K562 (cell line): ENCODE measurements around the gene TAF3. TPM values are rescaled to one million over a fixed set of nuclear protein-coding genes. Genes with fewer than 3 reads are reported as not detected.

ENCODE experiments used
- DMBX1 ChIP-seq: fragments of 250-450 bp; sonication (Bioruptor Pico); IDR thresholded peaks from 2 replicates; pipeline ENCODE4 v1.8.0; 2022; ENCODE audit warnings: inconsistent platforms, mild to moderate bottlenecking, moderate library complexity, borderline replicate concordance
- MCM3 ChIP-seq: fragments of 450-650 bp; IDR thresholded peaks from 2 replicates; pipeline ENCODE4 v1.6.1; 2016
- RFX7 ChIP-seq: fragments of 250-450 bp; sonication (Bioruptor Pico); IDR thresholded peaks from 2 replicates; pipeline ENCODE4 v1.5.1; 2021; ENCODE audit warnings: mild to moderate bottlenecking
- SMAD4 ChIP-seq: fragments of 250-450 bp; sonication (Bioruptor Pico); conservative IDR thresholded peaks from 2 replicates; pipeline ENCODE4 v1.8.0; 2021; ENCODE audit warnings: inconsistent platforms, mild to moderate bottlenecking, moderate library complexity
- ZNF274 ChIP-seq: IDR thresholded peaks from 2 replicates; pipeline ENCODE4 v1.6.1; 2011; ENCODE audit warnings: low read depth, mild to moderate bottlenecking, low read length, moderate library complexity, borderline replicate concordance
- ZNF75A ChIP-seq: fragments of 450-650 bp; formaldehyde crosslinking; IDR thresholded peaks from 2 replicates; pipeline ENCODE4 v1.4.0; 2020; ENCODE audit warnings: mild to moderate bottlenecking
- polyA plus RNA-seq, 8 experiments: library from polyadenylated mRNA; depleted of rRNA in 4 of 8; stranded (reverse) in 5 of 8; unstranded in 3 of 8; fragments of >200 nt; fragmentation: Nextera tagmentation in 2 of 8; fragmentation: Illumina TruSeq in 1 of 8; extraction: Ambion mirVana in 2 of 8; extraction: Trizol in 1 of 8; gene quantifications; 2 replicates each; pipeline versions ENCODE4 v1.2.1 to v1.2.3, GENCODE V29; 2011 to 2014; ENCODE audit warnings: inconsistent platforms in 1 of 8, missing spikeins in 1 of 8
- total RNA-seq, 7 experiments: library from RNA; depleted of rRNA in 6 of 7; stranded (reverse); fragments of >200 nt in 6 of 7; fragmentation: Illumina TruSeq in 2 of 7; extraction: Trizol in 2 of 7; gene quantifications; 2 replicates each; pipeline versions ENCODE4 v1.2.1 to v1.2.3, GENCODE V29; 2011 to 2021; ENCODE audit warnings: low replicate concordance in 1 of 7
- TF ChIP-seq, protein P1 (sequence below): fragments of 200-600 bp; sonication (generic); IDR thresholded peaks from one replicate; pipeline ENCODE4 v1.6.1; 2012; ENCODE audit warnings: mild to moderate bottlenecking, low read depth, low read length, inconsistent platforms
- TF ChIP-seq, protein P2 (sequence below): fragments of 450-650 bp; formaldehyde crosslinking; IDR thresholded peaks from 2 replicates; pipeline ENCODE4 v1.4.0; 2022; ENCODE audit warnings: missing genetic modification characterization
- TF ChIP-seq, protein P3 (sequence below), 3 experiments: IDR thresholded peaks in 2 of 3; conservative IDR thresholded peaks in 1 of 3; 2 replicates each; pipeline ENCODE4 v1.5.1; 2011 to 2012; ENCODE audit warnings: low read length in 3 of 3, mild to moderate bottlenecking in 3 of 3, control low read depth in 2 of 3, improper control_type of control experiment in 1 of 3, inconsistent platforms in 1 of 3, low read depth in 1 of 3, mixed read lengths in 1 of 3, moderate library complexity in 1 of 3; ENCODE audit not compliant: insufficient read depth in 2 of 3
- TF ChIP-seq, protein P4 (sequence below): sonication (generic); formaldehyde crosslinking; IDR thresholded peaks from 2 replicates; pipeline ENCODE4 v1.8.1; 2023; ENCODE audit warnings: mild to moderate bottlenecking, missing genetic modification reagents, moderate library complexity

TAF3 gene
- total and polyA plus RNA-seq, 9 of the 15 experiments (the other 6 are each of a cell fraction or from before 2014, with no cell fraction given) = 1.5 to 9.9 (median 4.1) TPM

DNA sequence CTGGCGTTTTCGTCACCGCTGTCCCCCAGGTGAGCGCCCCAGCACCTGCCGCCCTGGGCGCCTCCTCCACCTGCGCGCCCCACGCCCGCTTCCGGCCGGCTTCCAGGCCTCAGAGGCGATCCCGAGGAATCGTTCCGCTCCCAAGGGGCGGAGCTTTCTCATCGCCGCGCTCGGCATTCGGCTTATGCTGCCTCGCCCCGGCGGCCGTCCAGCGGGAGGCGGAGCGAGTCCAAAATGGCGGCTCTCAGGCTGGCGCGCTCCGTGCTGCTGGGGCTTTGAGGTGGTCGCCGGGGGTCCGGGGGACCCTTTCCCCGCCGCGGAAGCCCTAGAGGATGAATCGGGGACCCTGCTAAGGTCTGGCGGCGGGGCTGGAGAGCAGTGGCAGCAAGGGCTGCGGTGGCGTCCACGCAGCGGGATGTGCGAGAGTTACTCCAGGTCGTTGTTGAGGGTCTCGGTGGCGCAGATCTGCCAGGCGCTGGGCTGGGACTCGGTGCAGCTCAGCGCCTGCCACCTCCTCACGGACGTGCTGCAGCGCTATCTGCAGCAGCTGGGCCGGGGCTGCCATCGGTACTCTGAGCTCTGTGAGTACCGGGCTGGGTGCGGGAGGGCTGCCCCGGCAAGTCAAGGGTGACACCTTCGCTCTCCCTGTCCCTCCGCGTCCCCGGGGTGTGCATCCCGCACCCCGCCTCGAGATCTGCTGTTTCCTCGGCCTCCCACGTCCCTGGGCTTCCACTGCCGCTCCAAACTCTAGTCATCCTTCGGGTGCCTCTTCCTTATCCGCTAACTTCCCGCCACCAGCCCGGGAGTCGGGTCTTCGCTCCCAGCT, at the start of gene TAF3 (continued):
- TF ChIP-seq, protein P1, sequence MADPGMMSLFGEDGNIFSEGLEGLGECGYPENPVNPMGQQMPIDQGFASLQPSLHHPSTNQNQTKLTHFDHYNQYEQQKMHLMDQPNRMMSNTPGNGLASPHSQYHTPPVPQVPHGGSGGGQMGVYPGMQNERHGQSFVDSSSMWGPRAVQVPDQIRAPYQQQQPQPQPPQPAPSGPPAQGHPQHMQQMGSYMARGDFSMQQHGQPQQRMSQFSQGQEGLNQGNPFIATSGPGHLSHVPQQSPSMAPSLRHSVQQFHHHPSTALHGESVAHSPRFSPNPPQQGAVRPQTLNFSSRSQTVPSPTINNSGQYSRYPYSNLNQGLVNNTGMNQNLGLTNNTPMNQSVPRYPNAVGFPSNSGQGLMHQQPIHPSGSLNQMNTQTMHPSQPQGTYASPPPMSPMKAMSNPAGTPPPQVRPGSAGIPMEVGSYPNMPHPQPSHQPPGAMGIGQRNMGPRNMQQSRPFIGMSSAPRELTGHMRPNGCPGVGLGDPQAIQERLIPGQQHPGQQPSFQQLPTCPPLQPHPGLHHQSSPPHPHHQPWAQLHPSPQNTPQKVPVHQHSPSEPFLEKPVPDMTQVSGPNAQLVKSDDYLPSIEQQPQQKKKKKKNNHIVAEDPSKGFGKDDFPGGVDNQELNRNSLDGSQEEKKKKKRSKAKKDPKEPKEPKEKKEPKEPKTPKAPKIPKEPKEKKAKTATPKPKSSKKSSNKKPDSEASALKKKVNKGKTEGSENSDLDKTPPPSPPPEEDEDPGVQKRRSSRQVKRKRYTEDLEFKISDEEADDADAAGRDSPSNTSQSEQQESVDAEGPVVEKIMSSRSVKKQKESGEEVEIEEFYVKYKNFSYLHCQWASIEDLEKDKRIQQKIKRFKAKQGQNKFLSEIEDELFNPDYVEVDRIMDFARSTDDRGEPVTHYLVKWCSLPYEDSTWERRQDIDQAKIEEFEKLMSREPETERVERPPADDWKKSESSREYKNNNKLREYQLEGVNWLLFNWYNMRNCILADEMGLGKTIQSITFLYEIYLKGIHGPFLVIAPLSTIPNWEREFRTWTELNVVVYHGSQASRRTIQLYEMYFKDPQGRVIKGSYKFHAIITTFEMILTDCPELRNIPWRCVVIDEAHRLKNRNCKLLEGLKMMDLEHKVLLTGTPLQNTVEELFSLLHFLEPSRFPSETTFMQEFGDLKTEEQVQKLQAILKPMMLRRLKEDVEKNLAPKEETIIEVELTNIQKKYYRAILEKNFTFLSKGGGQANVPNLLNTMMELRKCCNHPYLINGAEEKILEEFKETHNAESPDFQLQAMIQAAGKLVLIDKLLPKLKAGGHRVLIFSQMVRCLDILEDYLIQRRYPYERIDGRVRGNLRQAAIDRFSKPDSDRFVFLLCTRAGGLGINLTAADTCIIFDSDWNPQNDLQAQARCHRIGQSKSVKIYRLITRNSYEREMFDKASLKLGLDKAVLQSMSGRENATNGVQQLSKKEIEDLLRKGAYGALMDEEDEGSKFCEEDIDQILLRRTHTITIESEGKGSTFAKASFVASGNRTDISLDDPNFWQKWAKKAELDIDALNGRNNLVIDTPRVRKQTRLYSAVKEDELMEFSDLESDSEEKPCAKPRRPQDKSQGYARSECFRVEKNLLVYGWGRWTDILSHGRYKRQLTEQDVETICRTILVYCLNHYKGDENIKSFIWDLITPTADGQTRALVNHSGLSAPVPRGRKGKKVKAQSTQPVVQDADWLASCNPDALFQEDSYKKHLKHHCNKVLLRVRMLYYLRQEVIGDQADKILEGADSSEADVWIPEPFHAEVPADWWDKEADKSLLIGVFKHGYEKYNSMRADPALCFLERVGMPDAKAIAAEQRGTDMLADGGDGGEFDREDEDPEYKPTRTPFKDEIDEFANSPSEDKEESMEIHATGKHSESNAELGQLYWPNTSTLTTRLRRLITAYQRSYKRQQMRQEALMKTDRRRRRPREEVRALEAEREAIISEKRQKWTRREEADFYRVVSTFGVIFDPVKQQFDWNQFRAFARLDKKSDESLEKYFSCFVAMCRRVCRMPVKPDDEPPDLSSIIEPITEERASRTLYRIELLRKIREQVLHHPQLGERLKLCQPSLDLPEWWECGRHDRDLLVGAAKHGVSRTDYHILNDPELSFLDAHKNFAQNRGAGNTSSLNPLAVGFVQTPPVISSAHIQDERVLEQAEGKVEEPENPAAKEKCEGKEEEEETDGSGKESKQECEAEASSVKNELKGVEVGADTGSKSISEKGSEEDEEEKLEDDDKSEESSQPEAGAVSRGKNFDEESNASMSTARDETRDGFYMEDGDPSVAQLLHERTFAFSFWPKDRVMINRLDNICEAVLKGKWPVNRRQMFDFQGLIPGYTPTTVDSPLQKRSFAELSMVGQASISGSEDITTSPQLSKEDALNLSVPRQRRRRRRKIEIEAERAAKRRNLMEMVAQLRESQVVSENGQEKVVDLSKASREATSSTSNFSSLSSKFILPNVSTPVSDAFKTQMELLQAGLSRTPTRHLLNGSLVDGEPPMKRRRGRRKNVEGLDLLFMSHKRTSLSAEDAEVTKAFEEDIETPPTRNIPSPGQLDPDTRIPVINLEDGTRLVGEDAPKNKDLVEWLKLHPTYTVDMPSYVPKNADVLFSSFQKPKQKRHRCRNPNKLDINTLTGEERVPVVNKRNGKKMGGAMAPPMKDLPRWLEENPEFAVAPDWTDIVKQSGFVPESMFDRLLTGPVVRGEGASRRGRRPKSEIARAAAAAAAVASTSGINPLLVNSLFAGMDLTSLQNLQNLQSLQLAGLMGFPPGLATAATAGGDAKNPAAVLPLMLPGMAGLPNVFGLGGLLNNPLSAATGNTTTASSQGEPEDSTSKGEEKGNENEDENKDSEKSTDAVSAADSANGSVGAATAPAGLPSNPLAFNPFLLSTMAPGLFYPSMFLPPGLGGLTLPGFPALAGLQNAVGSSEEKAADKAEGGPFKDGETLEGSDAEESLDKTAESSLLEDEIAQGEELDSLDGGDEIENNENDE = no peak
- no peak for TF ChIP-seq RFX7 (CRISPR knock-in tag)
- TF ChIP-seq SMAD4 (CRISPR knock-in tag) = peak; percentile 46; the same call in 1 of the 2 replicates
- TF ChIP-seq ZNF274 = no peak
- no peak for TF ChIP-seq MCM3
- TF ChIP-seq, protein P2, sequence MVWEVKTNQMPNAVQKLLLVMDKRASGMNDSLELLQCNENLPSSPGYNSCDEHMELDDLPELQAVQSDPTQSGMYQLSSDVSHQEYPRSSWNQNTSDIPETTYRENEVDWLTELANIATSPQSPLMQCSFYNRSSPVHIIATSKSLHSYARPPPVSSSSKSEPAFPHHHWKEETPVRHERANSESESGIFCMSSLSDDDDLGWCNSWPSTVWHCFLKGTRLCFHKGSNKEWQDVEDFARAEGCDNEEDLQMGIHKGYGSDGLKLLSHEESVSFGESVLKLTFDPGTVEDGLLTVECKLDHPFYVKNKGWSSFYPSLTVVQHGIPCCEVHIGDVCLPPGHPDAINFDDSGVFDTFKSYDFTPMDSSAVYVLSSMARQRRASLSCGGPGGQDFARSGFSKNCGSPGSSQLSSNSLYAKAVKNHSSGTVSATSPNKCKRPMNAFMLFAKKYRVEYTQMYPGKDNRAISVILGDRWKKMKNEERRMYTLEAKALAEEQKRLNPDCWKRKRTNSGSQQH = no peak
- TF ChIP-seq, protein P3, sequence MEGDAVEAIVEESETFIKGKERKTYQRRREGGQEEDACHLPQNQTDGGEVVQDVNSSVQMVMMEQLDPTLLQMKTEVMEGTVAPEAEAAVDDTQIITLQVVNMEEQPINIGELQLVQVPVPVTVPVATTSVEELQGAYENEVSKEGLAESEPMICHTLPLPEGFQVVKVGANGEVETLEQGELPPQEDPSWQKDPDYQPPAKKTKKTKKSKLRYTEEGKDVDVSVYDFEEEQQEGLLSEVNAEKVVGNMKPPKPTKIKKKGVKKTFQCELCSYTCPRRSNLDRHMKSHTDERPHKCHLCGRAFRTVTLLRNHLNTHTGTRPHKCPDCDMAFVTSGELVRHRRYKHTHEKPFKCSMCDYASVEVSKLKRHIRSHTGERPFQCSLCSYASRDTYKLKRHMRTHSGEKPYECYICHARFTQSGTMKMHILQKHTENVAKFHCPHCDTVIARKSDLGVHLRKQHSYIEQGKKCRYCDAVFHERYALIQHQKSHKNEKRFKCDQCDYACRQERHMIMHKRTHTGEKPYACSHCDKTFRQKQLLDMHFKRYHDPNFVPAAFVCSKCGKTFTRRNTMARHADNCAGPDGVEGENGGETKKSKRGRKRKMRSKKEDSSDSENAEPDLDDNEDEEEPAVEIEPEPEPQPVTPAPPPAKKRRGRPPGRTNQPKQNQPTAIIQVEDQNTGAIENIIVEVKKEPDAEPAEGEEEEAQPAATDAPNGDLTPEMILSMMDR (IDR thresholded peaks at IDR 0.05 in 2 of 3, conservative IDR thresholded peaks at IDR 0.05 in 1 of 3; ENCODE audit: insufficient read depth in 2 of 3, low read depth in 1 of 3, low read length in 3 of 3) = no peak
- TF ChIP-seq, protein P4, sequence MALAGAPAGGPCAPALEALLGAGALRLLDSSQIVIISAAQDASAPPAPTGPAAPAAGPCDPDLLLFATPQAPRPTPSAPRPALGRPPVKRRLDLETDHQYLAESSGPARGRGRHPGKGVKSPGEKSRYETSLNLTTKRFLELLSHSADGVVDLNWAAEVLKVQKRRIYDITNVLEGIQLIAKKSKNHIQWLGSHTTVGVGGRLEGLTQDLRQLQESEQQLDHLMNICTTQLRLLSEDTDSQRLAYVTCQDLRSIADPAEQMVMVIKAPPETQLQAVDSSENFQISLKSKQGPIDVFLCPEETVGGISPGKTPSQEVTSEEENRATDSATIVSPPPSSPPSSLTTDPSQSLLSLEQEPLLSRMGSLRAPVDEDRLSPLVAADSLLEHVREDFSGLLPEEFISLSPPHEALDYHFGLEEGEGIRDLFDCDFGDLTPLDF (CRISPR knock-in tag) = no peak
- TF ChIP-seq ZNF75A = no peak
- no peak for TF ChIP-seq DMBX1 (CRISPR knock-in tag)
